HL-60 (cell line): Measurements from ENCODE around the gene XRCC4.

Experiments used
- DNase-seq, 2 experiments: peaks; one replicate each; pipeline ENCODE4 v3.0.0-alpha.2; 2010 to 2020; ENCODE audit warnings: low read depth in 1 of 2, low spot score in 1 of 2
- H3K27ac ChIP-seq: fragments of 250-450 bp; sonication (Bioruptor Pico); replicated peaks from 2 replicates; pipeline ENCODE4 v1.5.1; 2020; ENCODE audit warnings: mild to moderate bottlenecking, moderate library complexity
- H3K27me3 ChIP-seq: fragments of 250-450 bp; sonication (Bioruptor Pico); 2 replicates; pipeline ENCODE4 v1.5.1; 2021; ENCODE audit warnings: mild to moderate bottlenecking, moderate library complexity; ENCODE audit not compliant: insufficient read depth, poor library complexity, severe bottlenecking
- H3K4me3 ChIP-seq: replicated peaks from 2 replicates; pipeline ENCODE4 v1.5.1; 2011; ENCODE audit warnings: mild to moderate bottlenecking, control low read depth, low read length; ENCODE audit not compliant: insufficient read depth
- GABPA ChIP-seq: IDR thresholded peaks from 2 replicates; pipeline ENCODE4 v1.6.1; 2012; ENCODE audit warnings: low read depth
- POLR2AphosphoS5 ChIP-seq: IDR thresholded peaks from 2 replicates; pipeline ENCODE4 v1.6.1; 2012; ENCODE audit warnings: low read depth
- SPI1 ChIP-seq: IDR thresholded peaks from 2 replicates; pipeline ENCODE4 v1.6.1; 2012; ENCODE audit warnings: low read depth, mild to moderate bottlenecking, borderline replicate concordance
- TF ChIP-seq, protein P1 (sequence below): IDR thresholded peaks from one replicate; pipeline ENCODE4 v1.5.1; 2011; ENCODE audit warnings: low read length, control low read depth, inconsistent platforms; ENCODE audit not compliant: insufficient read depth
- TF ChIP-seq, protein P2 (sequence below): IDR thresholded peaks from 2 replicates; pipeline ENCODE4 v1.6.1; 2012; ENCODE audit warnings: low read depth; ENCODE audit not compliant: insufficient replicate concordance

XRCC4 gene

DNA sequence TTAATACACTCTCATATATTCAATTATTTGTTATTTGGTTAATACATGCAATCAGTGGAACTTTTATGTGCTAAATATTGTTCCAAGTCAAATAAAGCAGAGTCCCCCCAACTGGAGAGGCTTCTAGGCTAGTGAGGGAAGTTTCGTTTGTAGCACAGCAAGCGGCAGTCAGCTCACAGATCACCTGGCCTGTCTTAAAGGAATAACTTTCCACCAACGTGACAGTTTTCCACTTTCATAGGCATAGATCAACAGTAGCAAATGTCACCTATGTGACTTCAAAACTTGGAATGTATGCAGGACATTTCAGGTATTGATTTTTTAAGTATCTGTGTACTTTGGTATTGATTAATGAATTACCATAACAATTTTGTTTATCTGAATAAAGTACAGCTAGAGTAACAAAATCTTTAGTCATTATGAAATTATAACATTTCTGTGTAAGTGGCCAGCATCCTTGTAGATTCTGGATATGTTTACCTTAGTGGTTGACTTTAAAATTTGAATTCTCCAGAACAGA is 264.5 kb downstream of the XRCC4 start:
- DNase-seq = no peak
- Histone ChIP-seq H3K27ac (no peak overlapping the region), H3K27me3 (no peaks in the 10 kb centered on the region), H3K4me3 (no peak overlapping the region)
- TF ChIP-seq SPI1 (no peak), POLR2AphosphoS5 (no peak), GABPA (no peak)
- TF ChIP-seq, protein P1, sequence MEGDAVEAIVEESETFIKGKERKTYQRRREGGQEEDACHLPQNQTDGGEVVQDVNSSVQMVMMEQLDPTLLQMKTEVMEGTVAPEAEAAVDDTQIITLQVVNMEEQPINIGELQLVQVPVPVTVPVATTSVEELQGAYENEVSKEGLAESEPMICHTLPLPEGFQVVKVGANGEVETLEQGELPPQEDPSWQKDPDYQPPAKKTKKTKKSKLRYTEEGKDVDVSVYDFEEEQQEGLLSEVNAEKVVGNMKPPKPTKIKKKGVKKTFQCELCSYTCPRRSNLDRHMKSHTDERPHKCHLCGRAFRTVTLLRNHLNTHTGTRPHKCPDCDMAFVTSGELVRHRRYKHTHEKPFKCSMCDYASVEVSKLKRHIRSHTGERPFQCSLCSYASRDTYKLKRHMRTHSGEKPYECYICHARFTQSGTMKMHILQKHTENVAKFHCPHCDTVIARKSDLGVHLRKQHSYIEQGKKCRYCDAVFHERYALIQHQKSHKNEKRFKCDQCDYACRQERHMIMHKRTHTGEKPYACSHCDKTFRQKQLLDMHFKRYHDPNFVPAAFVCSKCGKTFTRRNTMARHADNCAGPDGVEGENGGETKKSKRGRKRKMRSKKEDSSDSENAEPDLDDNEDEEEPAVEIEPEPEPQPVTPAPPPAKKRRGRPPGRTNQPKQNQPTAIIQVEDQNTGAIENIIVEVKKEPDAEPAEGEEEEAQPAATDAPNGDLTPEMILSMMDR = no peak
- TF ChIP-seq, protein P2, sequence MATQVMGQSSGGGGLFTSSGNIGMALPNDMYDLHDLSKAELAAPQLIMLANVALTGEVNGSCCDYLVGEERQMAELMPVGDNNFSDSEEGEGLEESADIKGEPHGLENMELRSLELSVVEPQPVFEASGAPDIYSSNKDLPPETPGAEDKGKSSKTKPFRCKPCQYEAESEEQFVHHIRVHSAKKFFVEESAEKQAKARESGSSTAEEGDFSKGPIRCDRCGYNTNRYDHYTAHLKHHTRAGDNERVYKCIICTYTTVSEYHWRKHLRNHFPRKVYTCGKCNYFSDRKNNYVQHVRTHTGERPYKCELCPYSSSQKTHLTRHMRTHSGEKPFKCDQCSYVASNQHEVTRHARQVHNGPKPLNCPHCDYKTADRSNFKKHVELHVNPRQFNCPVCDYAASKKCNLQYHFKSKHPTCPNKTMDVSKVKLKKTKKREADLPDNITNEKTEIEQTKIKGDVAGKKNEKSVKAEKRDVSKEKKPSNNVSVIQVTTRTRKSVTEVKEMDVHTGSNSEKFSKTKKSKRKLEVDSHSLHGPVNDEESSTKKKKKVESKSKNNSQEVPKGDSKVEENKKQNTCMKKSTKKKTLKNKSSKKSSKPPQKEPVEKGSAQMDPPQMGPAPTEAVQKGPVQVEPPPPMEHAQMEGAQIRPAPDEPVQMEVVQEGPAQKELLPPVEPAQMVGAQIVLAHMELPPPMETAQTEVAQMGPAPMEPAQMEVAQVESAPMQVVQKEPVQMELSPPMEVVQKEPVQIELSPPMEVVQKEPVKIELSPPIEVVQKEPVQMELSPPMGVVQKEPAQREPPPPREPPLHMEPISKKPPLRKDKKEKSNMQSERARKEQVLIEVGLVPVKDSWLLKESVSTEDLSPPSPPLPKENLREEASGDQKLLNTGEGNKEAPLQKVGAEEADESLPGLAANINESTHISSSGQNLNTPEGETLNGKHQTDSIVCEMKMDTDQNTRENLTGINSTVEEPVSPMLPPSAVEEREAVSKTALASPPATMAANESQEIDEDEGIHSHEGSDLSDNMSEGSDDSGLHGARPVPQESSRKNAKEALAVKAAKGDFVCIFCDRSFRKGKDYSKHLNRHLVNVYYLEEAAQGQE = no peak

DNA sequence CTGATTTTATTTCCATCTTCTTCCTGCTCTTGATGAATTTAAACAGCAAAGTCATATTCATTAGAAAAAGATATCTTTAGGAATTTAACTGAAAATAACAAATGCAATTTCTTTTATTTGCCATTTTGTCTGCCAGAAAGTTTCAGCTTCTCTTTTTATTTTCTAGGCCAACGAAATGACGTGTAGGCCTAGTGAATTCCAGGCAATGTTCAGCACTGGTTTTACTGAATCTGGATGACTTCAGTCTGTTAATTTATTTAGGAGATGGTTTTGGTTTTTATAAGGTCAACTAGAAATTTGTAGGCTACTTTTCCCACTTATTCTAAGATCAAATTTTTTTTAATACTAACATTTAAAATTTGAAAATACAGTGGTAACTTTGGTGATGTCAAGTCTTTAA is 265.1 kb downstream of the XRCC4 start:
- Histone ChIP-seq H3K27me3 (no peaks in the 10 kb centered on the region), H3K4me3 (no peak overlapping the region), H3K27ac (no peak overlapping the region)
- TF ChIP-seq POLR2AphosphoS5 (no peak), SPI1 (no peak), GABPA (no peak)
- TF ChIP-seq, protein P1 = no peak
- TF ChIP-seq, protein P2 = no peak
- DNase-seq = no peak

DNA sequence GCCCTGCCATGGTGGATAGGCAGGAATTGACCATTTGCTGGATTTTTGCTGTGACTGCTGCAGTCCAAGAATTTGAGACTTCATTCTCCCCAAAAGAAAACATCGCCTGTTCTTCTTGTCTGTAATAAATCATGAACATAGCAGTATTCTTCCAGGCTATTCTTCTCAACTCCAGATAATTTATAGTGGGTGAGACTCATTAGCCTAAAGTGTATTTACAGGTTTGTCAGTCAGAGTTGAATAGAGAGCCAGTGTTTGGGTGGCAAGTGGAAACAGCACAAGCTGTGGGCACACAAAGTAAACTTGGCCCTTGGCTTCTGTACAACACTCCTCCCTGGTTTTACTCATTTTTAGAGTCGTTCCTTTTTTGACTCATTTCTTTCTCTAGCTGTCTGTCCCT is 266.0 kb downstream of the XRCC4 start:
- no peak for DNase-seq
- no peak overlapping the region for H3K27ac ChIP-seq
- TF ChIP-seq, protein P1 = no peak
- TF ChIP-seq POLR2AphosphoS5 = no peak
- no peak for TF ChIP-seq GABPA
- TF ChIP-seq SPI1 = no peak
- TF ChIP-seq, protein P2 = no peak
- H3K4me3 ChIP-seq = no peak overlapping the region
- H3K27me3 ChIP-seq = no peaks in the 10 kb centered on the region
